ENCODE data around the gene ACBD4.
A peak's percentile ranks its signal among the peaks of the same experiment; 100 is the strongest.
"Not testable (repeated sequence)": the region's sequence is repeated elsewhere in the genome, so short reads cannot be mapped to it uniquely, and the experiment has no call there.

The ACBD4 gene

GRCh38 chr17:45118691-45119090, 16.8 kb upstream of the ACBD4 start:
- DNase-seq (ENCODE audit: low read depth in 1 of 2, low spot score in 1 of 2): no peak

GRCh38 chr17:45119964-45120363, 15.5 kb upstream of the ACBD4 start:
- no peak for DNase-seq (ENCODE audit: low read depth in 1 of 2, low spot score in 1 of 2)

GRCh38 chr17:45120558-45120957, 14.9 kb upstream of the ACBD4 start:
- DNase-seq (ENCODE audit: low read depth in 1 of 2, low spot score in 1 of 2): no peak

GRCh38 chr17:45121055-45121454, 14.4 kb upstream of the ACBD4 start:
- no peak for DNase-seq (ENCODE audit: low read depth in 1 of 2, low spot score in 1 of 2)

GRCh38 chr17:45123076-45123770, 12.3 kb upstream of the ACBD4 start:
- DNase-seq (ENCODE audit: low read depth in 1 of 2, low spot score in 1 of 2): no peak

GRCh38 chr17:45123930-45124796, 11.3 kb upstream of the ACBD4 start:
- DNase-seq (ENCODE audit: low read depth in 1 of 2, low spot score in 1 of 2): no peak

GRCh38 chr17:45124797-45125122, 10.7 kb upstream of the ACBD4 start:
- not testable (repeated sequence) for DNase-seq (ENCODE audit: low read depth in 1 of 2, low spot score in 1 of 2)

- no peak for DNase-seq (ENCODE audit: low read depth in 1 of 2, low spot score in 1 of 2)
Observed at GRCh38 chr17:45125509-45125908, 10.0 kb upstream of the ACBD4 start.

- DNase-seq (ENCODE audit: low read depth in 1 of 2, low spot score in 1 of 2): no peak
Observed at GRCh38 chr17:45127207-45127547, 8.3 kb upstream of the ACBD4 start.

GRCh38 chr17:45127548-45128300, 7.8 kb upstream of the ACBD4 start:
- DNase-seq (ENCODE audit: low read depth in 1 of 2, low spot score in 1 of 2): no peak

GRCh38 chr17:45128331-45128730, 7.2 kb upstream of the ACBD4 start:
- DNase-seq (ENCODE audit: low read depth in 1 of 2, low spot score in 1 of 2): no peak

- no peak for DNase-seq (ENCODE audit: low read depth in 1 of 2, low spot score in 1 of 2)
Observed at GRCh38 chr17:45128989-45129388, 6.5 kb upstream of the ACBD4 start.

- DNase-seq (ENCODE audit: low read depth in 1 of 2, low spot score in 1 of 2): no peak
Observed at GRCh38 chr17:45129426-45129939, 6.0 kb upstream of the ACBD4 start.

- DNase-seq (ENCODE audit: low read depth in 1 of 2, low spot score in 1 of 2): no peak
Observed at GRCh38 chr17:45129940-45130680, 5.4 kb upstream of the ACBD4 start.

- DNase-seq (ENCODE audit: low read depth in 1 of 2, low spot score in 1 of 2): no peak
Observed at GRCh38 chr17:45130681-45131615, 4.5 kb upstream of the ACBD4 start.

- DNase-seq (ENCODE audit: low read depth in 1 of 2, low spot score in 1 of 2): peak; percentile 22 to 47
Observed at GRCh38 chr17:45131616-45132319, 3.7 kb upstream of the ACBD4 start.

GRCh38 chr17:45132320-45132571, 3.2 kb upstream of the ACBD4 start, which contains the start of gene PLCD3:
TSS of gene PLCD3 (minus strand) at chr17:45132515. CDS start at chr17:45132410, 105 bp downstream.
- no peak for DNase-seq (ENCODE audit: low read depth in 1 of 2, low spot score in 1 of 2)

- DNase-seq (ENCODE audit: low read depth in 1 of 2, low spot score in 1 of 2): peak; percentile 48 to 62
Observed at GRCh38 chr17:45132572-45133463, 2.7 kb upstream of the ACBD4 start.

Data from stimulated activated CD4-positive, alpha-beta T cell treated with anti-CD3 and anti-CD28 coated beads, Interleukin-15, amount 100 ng/mL, for 1 hour (primary cell).